Measurements from ENCODE around the gene KLHL21.
A peak's percentile ranks its signal among the peaks of the same experiment; 100 is the strongest.

The KLHL21 gene

GRCh38 chr1:6554907-6555778, 47.5 kb downstream of the KLHL21 start, which contains the start of gene TAS1R1:
TAS1R1 (plus strand) TSS chr1:6555307; CDS start chr1:6555374, 67 bp downstream.
- no peak for DNase-seq (ENCODE audit: low read depth in 2 of 2)

DNA sequence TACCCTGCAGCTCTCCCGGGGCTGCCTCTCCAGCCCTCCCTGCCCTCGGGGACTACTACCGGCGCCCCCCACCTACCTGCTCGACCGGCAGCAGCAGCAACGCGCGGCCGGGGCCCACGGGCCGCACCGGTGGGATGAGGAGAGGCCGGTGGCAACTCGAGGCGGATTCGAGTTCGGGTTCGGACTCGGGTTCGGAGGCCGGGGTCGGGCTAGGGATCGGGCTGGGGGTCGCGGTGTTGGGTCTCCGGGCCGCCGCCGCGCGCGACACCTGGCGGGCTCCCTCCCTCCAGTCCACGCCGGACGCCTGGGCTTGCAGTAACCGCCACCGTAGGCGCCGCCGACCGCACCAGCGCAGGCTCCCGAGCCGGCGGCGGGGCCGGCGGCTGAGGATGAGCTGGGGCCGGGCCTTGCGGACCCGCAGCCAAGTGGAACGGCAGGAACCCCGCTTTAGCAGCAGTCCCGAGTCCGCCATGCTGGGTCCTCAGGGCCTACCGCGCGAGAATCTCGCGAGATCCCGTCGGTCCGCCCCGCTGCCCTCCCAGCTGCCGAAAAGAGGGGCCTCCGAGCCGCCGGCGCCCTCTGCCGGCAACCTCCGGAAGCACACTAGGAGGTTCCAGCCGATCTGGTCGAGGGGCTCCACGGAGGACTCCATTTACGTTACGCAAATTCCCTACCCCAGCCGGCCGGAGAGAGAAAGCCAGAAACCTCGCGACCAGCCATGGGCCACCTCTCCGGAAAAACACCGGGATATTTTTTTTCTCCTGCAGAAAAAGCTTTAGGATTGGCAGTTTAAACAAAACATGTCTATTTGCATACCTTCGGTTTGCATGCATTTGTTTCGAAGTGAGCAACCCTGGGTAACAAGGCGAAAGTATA, 48.4 kb downstream of the KLHL21 start, which contains the start of gene NOL9:
TSS of gene NOL9 (minus strand) at position 483 of the 876 bp plus-strand sequence. CDS start at position 472, 11 bp downstream.
- peak; percentile 91 to 93 for DNase-seq (ENCODE audit: low read depth in 2 of 2)

DNA sequence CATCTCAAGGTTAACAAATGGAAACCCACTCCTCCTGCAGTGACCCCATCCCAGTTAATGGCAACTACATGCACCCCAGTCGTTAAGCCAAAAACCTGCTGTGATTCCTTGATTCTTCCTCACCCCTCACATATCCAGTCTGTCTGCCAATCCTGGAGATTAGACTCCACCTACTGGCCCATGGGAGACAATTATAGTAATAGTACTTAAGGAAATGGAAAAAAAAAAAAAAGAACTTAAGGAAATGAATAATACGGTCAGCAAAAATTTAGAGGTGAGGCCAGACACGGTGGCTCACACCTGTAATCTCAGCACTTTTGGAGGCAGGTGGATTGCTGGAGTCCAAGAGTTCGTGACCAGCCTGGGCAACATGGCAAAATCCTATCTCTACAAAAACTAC, 55.4 kb downstream of the KLHL21 start:
- no peak for DNase-seq (ENCODE audit: low read depth in 2 of 2)

DNA sequence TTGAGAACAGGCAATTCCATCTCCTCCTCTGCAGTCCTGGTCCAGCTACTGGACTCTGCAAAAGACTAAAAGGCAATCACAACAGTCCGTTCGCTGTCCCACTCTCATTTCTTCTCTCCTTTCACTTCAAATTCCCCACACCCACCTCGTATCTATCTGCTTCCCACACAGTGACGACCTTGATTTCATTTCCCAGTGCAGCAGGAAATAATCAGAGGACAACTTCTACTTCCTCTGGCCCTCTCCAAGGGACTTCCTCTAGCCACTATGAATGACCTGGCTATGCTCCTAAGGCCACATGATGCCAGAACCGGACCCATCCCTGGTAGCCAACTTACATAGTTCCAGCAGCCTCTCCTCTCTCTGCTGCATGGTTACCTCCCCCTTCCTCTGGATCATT, 56.3 kb downstream of the KLHL21 start:
- DNase-seq (ENCODE audit: low read depth in 2 of 2): no peak

DNA sequence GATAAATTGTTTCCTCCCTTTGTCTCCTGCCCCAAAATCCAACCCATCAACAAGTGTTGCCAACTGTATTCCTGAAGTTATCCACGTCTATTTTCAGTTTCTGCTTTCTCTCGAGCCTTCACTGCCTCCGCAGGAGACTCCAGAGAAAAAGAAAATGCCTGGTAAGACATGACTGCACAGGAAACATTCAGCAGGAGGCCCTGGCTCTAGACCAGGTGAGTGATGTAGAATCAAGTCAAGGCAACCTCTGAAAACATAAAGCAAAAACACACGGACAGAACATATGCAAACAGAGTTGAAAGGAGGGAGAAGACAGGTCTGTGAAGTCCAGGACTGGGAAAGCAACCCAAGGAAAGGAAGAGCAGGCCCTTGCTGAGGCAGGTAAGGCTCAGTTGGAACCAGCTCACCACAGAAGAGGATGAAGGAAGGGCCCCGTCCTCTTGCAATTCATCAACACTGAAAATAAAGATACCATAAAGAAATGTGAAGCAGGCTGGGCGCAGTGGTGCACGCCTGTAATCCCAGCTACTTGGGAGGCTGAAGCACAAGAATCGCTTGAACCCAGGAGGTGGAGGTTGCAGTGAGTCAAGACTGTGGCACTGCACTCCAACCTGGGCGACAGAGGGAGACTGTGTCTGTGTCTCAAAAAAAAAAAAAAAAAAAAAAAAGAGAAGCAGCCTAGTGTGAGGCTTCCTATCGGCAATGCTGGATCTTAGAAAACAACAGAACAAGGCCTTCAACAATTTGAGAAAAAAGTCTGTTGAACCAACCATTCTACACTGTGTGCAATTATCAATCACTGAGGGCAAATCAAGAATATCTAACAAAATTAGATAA, 57.2 kb downstream of the KLHL21 start:
- DNase-seq (ENCODE audit: low read depth in 2 of 2): no peak

GRCh38 chr1:6544831-6545230, 57.8 kb downstream of the KLHL21 start:
- DNase-seq (ENCODE audit: low read depth in 2 of 2): no peak
